ENCODE results near the gene DGCR6. TPM values are rescaled to one million over a fixed set of nuclear protein-coding genes. Genes with fewer than 3 reads are reported as not detected.
"Not testable (repeated sequence)": the region's sequence is repeated elsewhere in the genome, so short reads cannot be mapped to it uniquely, and the experiment has no call there.

DGCR6 gene
- total RNA-seq, 1 experiment from 2014 or later = 2.7 TPM

DNA sequence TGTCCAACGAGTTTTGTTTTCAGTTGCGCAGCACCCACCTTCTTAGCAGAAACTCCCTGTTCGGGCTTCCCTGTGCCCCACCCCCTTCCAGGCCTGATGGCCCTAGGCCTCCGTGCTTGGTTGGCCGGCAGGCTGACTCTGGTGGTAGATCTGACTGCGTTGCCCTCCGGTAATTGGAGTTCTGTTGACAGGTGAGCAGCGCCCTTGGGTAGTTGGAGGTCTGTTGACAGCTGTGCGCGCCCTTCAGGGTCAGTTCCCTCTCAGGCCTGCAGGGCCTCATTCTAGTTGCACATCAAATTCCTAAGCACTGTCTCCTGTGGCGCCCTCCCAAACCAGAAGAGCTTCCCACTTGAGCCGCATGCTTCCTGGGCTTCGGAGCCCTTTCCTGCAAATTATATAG lies 776 bp downstream of the DGCR6 start:
- no peak for DNase-seq (ENCODE audit: low spot score)
- no peaks in the 10 kb centered on the region for H3K4me1 ChIP-seq (ENCODE audit: insufficient read depth, low read length, poor library complexity, severe bottlenecking)
- no peak overlapping the region for H3K27ac ChIP-seq (ENCODE audit: low read depth, low read length, poor library complexity, severe bottlenecking)
- TF ChIP-seq CTCF (conservative IDR thresholded peaks at IDR 0.05; ENCODE audit: low read depth, low read length) (no peak), EZH2 (IDR thresholded peaks at IDR 0.05; ENCODE audit: borderline replicate concordance, low read depth, low read length, poor library complexity, severe bottlenecking) (no peak)
- H3K4me3 ChIP-seq (ENCODE audit: low read depth, low read length, poor library complexity, severe bottlenecking) = no peak overlapping the region
- POLR2A ChIA-PET (ENCODE audit: low non-redundant PET) = no interaction called here
- H3K27me3 ChIP-seq (replicated peaks; ENCODE audit: insufficient read depth, low read depth, low read length, poor library complexity) = no peaks in the 10 kb centered on the region
- intact Hi-C loops (cut with micrococcal nuclease; ENCODE audit: unreplicated experiment) = no loop called here
- H3K9me3 ChIP-seq (ENCODE audit: low read depth, low read length, poor library complexity, severe bottlenecking) = no peaks in the 10 kb centered on the region
- no peaks in the 10 kb centered on the region for H3K36me3 ChIP-seq (ENCODE audit: insufficient read depth, low read length, poor library complexity, severe bottlenecking)
- CTCF ChIA-PET = interaction anchor here (1.4 kb wide), 1 partner anchor 23 kb away, joined by 5 read pairs; no protein-coding TSS in a partner anchor
- no TSS peak for BruUV-seq (replicated peaks)

GRCh38 chr22:18909556-18909955 lies 3.4 kb downstream of the DGCR6 start:
- ChIA-PET CTCF (interaction anchor here (0.8 kb wide), 1 partner anchor 176 kb away, joined by 3 read pairs; no protein-coding TSS in a partner anchor), POLR2A (ENCODE audit: low non-redundant PET) (no interaction called here)
- no peak overlapping the region for H3K27ac ChIP-seq (ENCODE audit: low read depth, low read length, poor library complexity, severe bottlenecking)
- intact Hi-C loops (cut with micrococcal nuclease; ENCODE audit: unreplicated experiment) = no loop called here
- no peak for TF ChIP-seq EZH2 (IDR thresholded peaks at IDR 0.05; ENCODE audit: borderline replicate concordance, low read depth, low read length, poor library complexity, severe bottlenecking)
- TF ChIP-seq CTCF (conservative IDR thresholded peaks at IDR 0.05; ENCODE audit: low read depth, low read length) = no peak
- H3K9me3 ChIP-seq (ENCODE audit: low read depth, low read length, poor library complexity, severe bottlenecking) = no peaks in the 10 kb centered on the region
- H3K36me3 ChIP-seq (ENCODE audit: insufficient read depth, low read length, poor library complexity, severe bottlenecking) = no peaks in the 10 kb centered on the region
- no peaks in the 10 kb centered on the region for H3K4me1 ChIP-seq (ENCODE audit: insufficient read depth, low read length, poor library complexity, severe bottlenecking)
- no TSS peak for BruUV-seq (replicated peaks)
- no peak for DNase-seq (ENCODE audit: low spot score)
- no peaks in the 10 kb centered on the region for H3K27me3 ChIP-seq (replicated peaks; ENCODE audit: insufficient read depth, low read depth, low read length, poor library complexity)
- H3K4me3 ChIP-seq (ENCODE audit: low read depth, low read length, poor library complexity, severe bottlenecking) = no peak overlapping the region

- H3K4me3 ChIP-seq (ENCODE audit: low read depth, low read length, poor library complexity, severe bottlenecking); POLR2A ChIA-PET (ENCODE audit: low non-redundant PET); CTCF ChIA-PET; intact Hi-C loops (cut with micrococcal nuclease; ENCODE audit: unreplicated experiment); BruUV-seq (replicated peaks); H3K27ac ChIP-seq (ENCODE audit: low read depth, low read length, poor library complexity, severe bottlenecking); DNase-seq (ENCODE audit: low spot score); H3K4me1 ChIP-seq (ENCODE audit: insufficient read depth, low read length, poor library complexity, severe bottlenecking); H3K9me3 ChIP-seq (ENCODE audit: low read depth, low read length, poor library complexity, severe bottlenecking); H3K27me3 ChIP-seq (replicated peaks; ENCODE audit: insufficient read depth, low read depth, low read length, poor library complexity); H3K36me3 ChIP-seq (ENCODE audit: insufficient read depth, low read length, poor library complexity, severe bottlenecking): not testable (repeated sequence)
Observed at GRCh38 chr22:18911535-18911934, 5.4 kb downstream of the DGCR6 start.

GRCh38 chr22:18912264-18912946 lies 6.3 kb downstream of the DGCR6 start:
- H3K27me3 ChIP-seq (replicated peaks; ENCODE audit: insufficient read depth, low read depth, low read length, poor library complexity); H3K36me3 ChIP-seq (ENCODE audit: insufficient read depth, low read length, poor library complexity, severe bottlenecking); H3K4me1 ChIP-seq (ENCODE audit: insufficient read depth, low read length, poor library complexity, severe bottlenecking); H3K27ac ChIP-seq (ENCODE audit: low read depth, low read length, poor library complexity, severe bottlenecking); DNase-seq (ENCODE audit: low spot score); intact Hi-C loops (cut with micrococcal nuclease; ENCODE audit: unreplicated experiment); H3K4me3 ChIP-seq (ENCODE audit: low read depth, low read length, poor library complexity, severe bottlenecking); H3K9me3 ChIP-seq (ENCODE audit: low read depth, low read length, poor library complexity, severe bottlenecking); CTCF ChIA-PET; BruUV-seq (replicated peaks); POLR2A ChIA-PET (ENCODE audit: low non-redundant PET): not testable (repeated sequence)

GRCh38 chr22:18914558-18914957 lies 8.4 kb downstream of the DGCR6 start:
- CTCF ChIA-PET; BruUV-seq (replicated peaks); H3K4me3 ChIP-seq (ENCODE audit: low read depth, low read length, poor library complexity, severe bottlenecking); H3K9me3 ChIP-seq (ENCODE audit: low read depth, low read length, poor library complexity, severe bottlenecking); H3K4me1 ChIP-seq (ENCODE audit: insufficient read depth, low read length, poor library complexity, severe bottlenecking); H3K27ac ChIP-seq (ENCODE audit: low read depth, low read length, poor library complexity, severe bottlenecking); POLR2A ChIA-PET (ENCODE audit: low non-redundant PET); DNase-seq (ENCODE audit: low spot score); H3K27me3 ChIP-seq (replicated peaks; ENCODE audit: insufficient read depth, low read depth, low read length, poor library complexity); H3K36me3 ChIP-seq (ENCODE audit: insufficient read depth, low read length, poor library complexity, severe bottlenecking); intact Hi-C loops (cut with micrococcal nuclease; ENCODE audit: unreplicated experiment): not testable (repeated sequence)

DNA sequence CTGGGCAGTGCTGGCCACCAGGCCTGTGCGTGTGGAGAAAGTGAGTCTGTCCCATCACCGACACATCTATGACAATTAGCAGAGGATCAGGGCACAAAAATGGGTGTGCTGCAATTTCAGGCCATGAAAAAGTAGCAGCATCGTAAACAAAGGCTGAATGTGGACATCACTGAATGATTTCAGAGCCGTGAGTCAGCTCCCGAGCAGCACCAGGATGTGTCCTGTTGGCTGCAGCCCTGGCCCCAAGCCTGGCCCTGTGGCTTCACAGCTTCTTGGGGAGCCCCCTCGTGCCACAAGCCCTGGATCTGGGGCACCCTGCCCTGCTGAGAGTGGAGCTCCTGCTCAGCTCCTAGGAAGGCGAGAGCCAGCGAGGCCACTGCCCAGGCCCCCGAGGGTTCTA lies 9.4 kb downstream of the DGCR6 start:
- H3K36me3 ChIP-seq (ENCODE audit: insufficient read depth, low read length, poor library complexity, severe bottlenecking); CTCF ChIA-PET; BruUV-seq (replicated peaks); POLR2A ChIA-PET (ENCODE audit: low non-redundant PET); H3K27ac ChIP-seq (ENCODE audit: low read depth, low read length, poor library complexity, severe bottlenecking); H3K9me3 ChIP-seq (ENCODE audit: low read depth, low read length, poor library complexity, severe bottlenecking); H3K27me3 ChIP-seq (replicated peaks; ENCODE audit: insufficient read depth, low read depth, low read length, poor library complexity); H3K4me3 ChIP-seq (ENCODE audit: low read depth, low read length, poor library complexity, severe bottlenecking); intact Hi-C loops (cut with micrococcal nuclease; ENCODE audit: unreplicated experiment); DNase-seq (ENCODE audit: low spot score); H3K4me1 ChIP-seq (ENCODE audit: insufficient read depth, low read length, poor library complexity, severe bottlenecking): not testable (repeated sequence)
